ENCODE results near the gene PARK7.

PARK7 gene

GRCh38 chr1:8011016-8011415 lies 49.5 kb downstream of the PARK7 start:
- no peak for DNase-seq

DNA sequence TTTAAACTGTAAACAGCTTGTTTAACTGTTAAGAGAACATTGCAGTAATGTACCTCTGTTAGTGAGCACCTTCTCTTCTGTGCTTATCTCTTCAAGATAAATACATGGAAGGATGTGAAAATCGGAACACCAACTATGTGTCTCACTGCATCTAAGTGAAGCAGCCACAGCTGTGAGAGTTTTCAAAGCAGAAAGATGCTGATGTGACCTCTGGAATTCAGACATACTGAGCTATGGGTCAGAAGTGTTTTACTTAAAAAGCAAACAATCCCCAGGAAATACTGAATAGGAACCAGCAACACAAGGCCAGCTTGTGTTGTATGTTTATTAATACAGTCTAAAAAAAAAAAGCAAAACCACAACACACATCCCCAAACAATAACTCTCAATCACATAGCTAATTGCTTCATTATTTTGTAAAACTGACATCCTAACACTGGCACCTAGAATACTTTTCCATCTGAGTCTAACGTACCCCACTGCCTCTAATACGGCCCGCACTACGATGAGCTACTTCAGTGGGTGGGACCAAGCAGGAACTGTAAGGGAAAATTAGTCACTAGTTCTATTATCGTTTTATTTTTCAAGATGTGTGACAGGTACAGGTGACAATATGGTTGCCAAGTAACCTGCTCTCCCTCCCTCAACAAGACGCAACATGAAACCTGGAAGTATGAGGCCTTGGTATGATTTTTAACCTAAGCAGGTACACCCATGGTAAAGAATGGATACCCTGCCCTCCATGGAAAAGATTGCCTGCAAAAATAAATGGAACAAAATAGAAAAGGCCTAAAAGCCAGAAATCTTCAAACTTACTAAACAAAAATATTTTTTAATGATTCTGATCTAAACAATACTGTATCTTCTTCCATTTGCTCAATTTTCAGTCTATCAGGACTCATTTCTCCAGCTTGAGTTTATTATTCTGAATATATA lies 50.7 kb downstream of the PARK7 start:
- DNase-seq = no peak

DNA sequence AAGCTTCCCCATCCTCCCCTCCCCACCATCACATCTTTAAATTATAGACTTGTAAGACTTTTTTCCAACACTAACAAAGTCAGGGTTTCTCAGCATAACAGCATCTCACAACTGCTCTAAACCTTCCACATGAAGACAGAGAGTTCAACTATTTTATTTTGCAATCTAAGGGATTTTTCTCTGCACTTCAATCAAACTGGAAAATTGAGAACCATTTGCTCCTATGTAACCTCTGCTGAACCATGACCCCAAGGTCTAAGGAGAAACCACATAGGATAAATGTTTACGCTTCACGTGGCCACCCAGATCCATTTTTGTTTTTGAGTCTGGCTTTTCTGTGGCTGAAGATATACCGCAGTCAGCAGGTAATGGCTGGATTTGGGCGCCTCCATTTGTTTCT lies 51.4 kb downstream of the PARK7 start:
- DNase-seq = no peak

GRCh38 chr1:8013399-8013798 lies 51.9 kb downstream of the PARK7 start:
- no peak for DNase-seq

- DNase-seq = no peak
These were observed 52.3 kb downstream of the PARK7 start for GRCh38 chr1:8013800-8014199.

GRCh38 chr1:8014381-8014988 lies 53.0 kb downstream of the PARK7 start:
- no peak for DNase-seq

- DNase-seq = no peak
These were observed 53.7 kb downstream of the PARK7 start for GRCh38 chr1:8015036-8015808.

GRCh38 chr1:8015809-8016165 lies 54.3 kb downstream of the PARK7 start:
- no peak for DNase-seq

DNA sequence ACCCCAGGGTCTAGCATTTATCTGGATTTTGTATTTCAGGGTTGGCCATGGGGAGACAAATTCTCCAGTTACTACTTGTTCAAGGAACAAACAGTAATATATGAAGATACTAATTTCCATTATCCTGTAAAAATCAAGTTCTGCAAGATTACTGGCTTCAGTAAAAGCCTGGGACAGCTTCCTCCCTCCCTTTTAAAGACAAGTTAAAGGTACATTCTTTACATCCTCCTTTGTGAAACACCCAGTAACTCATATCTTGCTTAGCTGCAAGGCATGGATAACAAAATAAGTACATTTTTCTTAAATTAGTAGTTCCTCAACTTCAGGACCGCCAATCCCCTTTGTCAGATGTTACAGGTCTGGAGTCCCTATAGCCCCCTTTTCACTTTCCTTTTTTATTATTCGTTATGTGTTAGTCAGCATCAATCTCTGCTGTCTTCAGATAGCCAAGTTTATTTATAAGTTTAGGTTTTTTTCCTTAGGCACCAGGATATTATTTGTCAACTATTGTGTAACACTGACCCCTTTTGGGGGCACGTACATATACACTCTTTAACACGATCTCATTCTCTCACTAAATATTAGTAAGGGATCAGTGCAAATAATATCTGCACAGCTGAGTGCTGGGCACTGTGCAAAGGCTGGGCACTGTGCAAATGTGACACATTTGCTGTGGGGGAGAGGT lies 54.8 kb downstream of the PARK7 start:
- no peak for DNase-seq

GRCh38 chr1:8016895-8017241 lies 55.4 kb downstream of the PARK7 start:
- no peak for DNase-seq

DNA sequence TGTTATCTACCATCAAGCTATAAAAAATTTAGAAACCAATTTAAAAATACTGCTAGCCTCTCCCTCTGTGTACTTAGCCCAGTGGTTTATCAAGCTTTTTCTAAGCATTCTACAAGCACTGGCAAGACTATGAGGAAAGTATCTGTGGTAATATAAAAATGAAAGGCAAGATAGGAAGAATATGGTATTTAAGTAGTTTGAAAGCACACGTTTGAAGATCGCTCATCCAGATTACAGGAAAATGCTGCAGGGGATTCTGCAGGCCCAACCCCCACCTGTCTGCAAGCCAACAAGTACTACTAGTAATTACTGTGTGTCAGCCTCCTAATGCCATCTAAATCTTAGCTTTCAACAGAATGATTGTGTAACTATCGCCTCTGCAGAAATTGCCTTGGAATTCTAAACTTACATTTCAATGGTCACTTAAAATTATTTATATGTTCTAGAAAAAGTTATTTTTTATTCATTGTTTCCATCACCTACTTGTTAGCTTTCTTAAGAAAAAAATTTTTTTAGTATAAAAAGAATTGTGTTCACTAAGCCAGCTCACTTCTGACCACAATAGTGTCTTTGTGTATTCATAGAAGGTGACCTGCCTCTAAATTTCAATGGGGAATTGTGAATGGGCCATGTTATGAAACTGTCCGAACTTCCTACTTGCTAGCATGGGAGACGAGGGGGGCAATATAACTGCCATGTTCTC lies 56.1 kb downstream of the PARK7 start:
- DNase-seq = no peak

GRCh38 chr1:8018492-8019228 lies 57.1 kb downstream of the PARK7 start:
- DNase-seq = no peak

DNA sequence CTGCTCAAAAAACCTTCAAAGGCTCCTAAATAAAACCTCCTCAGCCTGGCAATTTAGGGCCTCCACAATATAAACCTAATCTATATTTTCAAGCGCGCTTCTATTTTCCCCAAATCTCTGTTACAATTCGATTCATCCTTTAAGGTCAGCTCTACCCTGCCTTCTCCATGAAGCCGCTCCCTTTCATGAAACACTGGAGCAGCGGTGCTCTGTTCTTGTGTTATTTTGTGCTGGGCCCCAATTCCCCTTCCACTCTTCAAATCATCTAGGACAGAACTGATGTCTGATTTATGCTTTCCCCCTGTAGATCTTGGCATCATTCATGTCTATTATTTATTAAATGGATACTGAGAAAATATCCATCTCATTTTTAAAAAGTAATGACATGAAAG lies 57.7 kb downstream of the PARK7 start:
- no peak for DNase-seq

- DNase-seq = no peak
These were observed 58.5 kb downstream of the PARK7 start for GRCh38 chr1:8020032-8020431.

DNA sequence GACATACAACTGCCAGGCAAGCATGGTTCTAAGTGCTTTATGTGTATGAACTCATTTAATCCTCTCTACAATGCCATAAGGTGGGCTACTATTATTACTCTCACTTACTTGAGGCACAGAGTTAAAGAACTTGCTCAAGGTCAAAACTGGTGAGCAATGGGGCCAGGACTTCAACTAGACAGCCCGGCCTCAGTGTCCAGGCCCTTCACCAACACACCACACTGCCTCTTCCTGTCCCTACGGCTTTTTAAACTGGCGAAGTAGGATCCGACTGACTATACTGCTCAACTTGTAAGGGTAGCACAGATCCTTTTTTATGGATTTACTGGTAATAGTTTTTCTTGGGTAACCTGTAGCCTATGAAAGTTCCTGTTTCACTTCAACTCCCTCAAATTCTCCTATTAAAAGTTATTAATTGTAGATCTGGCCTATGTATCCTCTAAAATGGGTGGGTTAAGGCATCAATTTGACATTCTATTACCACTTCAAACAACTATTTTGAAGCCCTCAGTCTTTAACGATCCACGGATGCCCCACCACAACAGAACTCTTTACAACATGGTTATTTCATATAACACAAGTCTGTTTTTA lies 60.3 kb downstream of the PARK7 start:
- DNase-seq = no peak

DNA sequence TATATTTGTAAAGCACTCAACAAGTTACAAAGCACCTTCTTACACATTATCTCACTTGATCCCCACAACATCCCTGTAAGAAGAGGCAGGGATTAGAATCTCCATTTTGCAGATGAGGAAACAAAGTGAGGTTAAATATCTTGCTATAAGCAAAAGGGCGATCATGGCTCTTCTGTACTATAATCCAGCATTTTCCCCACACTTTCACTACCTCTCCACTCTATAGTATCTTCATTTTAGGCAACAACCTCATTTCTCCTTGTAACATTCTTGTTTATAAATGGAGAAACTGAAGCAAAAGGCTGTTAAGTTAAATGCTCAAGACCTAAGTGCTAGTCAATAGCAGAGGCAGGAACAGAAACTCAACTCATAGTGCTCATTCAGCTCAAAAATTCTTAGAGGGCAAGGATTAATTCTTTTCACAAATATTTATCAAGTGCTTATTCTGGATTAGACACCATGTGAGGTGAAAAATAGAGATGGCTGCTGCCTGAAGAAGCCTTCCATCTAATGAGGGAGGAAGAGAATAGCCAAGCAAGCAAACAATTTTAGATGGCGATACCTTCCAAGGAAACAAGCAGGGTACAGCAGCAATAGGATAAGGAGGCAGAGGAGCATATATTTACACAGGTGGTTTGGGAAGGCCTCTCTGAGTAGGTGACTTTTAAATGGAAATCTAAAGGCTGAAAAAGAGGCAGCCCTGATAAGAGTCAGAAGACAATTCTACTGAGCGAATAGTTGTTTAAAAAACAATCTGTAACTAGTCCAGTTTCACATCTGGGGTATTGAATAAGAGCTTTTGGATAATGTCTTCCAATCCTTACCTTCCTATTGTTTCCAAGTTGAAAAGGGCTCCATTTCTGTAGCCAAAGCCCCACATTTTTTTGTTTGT lies 61.1 kb downstream of the PARK7 start:
- no peak for DNase-seq

DNA sequence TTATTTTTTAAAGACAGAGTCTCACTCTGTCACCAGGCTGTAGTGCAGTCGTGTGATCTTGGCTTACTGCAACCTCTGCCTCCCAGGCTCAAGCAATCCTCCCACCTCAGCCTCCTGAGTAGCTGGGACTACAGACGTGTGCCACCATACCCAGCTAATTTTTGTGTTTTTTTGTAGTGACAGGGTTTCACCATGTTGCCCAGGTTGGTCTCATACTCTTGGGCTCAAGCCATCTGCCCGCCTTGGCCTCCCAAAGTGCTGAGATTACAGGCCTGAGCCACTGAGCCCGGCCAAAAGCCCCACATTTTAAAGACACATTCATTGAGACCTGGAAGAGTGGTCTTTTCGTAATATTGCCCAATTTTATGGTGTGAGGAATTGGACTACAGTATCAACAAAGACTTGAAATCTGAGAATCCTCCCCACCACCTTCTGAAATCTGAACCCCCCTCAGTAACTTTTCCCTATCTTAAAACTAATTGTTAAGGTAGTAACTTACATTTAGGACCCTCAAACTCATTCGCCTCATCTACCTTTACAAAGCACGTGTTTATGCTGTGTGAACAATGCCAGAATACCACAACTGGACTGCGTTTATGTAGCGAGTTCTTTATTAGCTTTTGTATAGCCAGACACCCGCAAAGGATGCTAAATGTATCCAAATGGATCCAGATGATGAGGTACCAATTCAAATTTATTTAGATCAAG lies 61.9 kb downstream of the PARK7 start:
- DNase-seq = no peak

GRCh38 chr1:8023995-8024313 lies 62.4 kb downstream of the PARK7 start:
- DNase-seq = no peak

DNA sequence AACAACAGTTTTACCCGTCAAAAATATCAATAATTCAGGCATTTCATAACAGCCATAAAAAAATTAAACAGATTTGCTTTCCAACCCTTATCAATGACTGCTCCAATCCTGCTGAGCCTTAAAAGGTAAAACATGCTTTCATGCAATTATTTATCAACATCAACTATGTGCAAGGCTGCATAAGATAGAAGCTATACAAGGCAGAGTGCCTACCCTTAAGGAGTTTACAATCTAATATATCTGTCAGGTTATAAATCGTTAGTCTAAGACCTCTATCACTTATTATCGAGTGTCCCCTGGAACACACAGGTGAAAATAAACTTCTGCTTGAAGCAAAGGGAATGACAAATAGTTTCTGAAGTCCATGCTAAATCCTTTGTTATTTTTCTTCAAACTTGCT lies 62.8 kb downstream of the PARK7 start:
- DNase-seq = no peak
